ENCODE measurements around the gene SASH3.

- TF ChIP-seq ZNF274 (IDR thresholded peaks at IDR 0.05; ENCODE audit: low read depth, low read length) (no peak), YY1 (IDR thresholded peaks at IDR 0.05; ENCODE audit: insufficient read depth, insufficient read length) (no peak)
Measured at GRCh38 chrX:129824620-129825019, 44.9 kb downstream of the SASH3 start.

All from NT2/D1 (cell line).